ENCODE results near the gene BCL2L15.

Gene BCL2L15

DNA sequence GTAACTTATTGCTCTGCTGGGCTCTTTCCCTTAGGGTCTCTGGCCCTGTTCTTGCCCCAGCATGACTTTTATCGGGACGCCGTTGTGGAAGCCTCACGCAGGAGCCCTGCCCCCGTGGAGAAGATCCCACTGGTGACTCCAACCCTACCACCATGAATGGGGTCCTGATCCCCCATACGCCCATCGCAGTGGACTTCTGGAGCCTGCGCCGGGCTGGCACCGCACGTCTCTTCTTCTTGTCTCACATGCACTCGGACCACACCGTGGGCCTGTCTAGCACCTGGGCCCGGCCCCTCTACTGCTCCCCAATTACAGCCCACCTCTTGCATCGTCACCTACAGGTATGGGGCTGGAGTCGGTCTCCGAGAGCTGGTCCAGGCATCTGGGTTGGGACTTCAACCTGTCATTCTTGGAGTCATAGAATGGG, 18.1 kb upstream of the BCL2L15 start:
- DNase-seq (ENCODE audit: low spot score) = peak; percentile 12

DNA sequence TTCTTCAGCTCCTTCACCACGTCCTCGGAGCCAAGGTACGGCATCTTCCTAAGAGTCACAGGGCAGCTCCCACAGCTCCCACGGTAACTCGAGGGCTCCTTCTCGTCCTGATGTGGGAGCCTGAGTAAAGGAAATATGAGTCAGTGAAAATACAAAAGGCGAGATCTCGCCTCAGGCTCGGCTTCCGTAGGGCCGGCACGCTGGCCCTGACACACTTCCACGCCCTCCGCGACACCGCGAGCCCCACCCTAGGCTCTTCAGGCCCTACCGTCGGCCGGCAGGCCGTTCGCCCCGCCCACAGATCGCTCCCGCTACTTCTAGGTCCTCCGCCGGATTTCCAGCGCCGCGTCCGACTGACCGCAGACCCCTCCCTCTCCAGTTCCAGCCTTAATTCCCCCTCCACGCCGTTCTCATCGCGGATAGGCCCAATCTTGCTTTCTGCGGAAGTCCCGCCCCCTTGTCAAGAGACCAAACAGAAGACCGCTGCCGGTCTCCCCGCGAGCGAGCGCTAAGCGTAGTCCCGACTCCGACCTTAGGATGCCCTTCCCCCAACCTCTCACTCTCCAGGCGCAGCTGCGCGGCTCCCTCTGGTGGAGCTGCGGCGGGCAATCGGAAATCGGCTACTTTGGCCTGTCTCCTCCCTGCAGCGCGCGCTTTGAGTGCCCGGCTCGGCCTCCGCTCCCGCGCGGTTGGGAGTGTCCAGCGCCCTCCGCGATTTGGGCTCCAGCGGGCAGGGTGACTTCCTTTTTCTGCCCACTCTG, 17.5 kb upstream of the BCL2L15 start, which contains the start of the genes AP4B1 and DCLRE1B:
TSS of gene AP4B1 (minus strand) at position 126 of the 761 bp plus-strand sequence. CDS start at position 44, 82 bp downstream.
TSS of gene DCLRE1B (plus strand) at position 653 of the 761 bp plus-strand sequence. CDS start 261 bp downstream, outside the sequence.
- DNase-seq (ENCODE audit: low spot score) = peak; percentile 98

DNA sequence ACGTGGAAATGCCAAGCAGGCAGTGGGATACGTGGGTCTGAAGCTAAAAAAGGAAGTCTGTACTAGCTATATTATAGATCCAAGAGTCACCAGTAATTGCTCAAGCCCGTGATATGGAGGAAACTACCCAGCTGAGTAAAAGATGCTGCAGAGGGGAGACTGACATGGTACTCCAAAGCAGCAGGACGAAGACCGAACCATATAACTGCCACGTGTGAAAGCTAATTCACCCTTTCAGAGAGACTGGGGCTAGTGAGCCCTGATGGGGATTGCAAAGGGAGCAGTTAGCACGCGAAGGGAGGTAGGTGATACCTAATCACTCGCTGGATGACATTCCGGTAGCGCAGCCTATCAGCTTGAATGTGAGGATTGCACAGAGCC, 16.9 kb upstream of the BCL2L15 start:
- DNase-seq (ENCODE audit: low spot score) = no peak

DNA sequence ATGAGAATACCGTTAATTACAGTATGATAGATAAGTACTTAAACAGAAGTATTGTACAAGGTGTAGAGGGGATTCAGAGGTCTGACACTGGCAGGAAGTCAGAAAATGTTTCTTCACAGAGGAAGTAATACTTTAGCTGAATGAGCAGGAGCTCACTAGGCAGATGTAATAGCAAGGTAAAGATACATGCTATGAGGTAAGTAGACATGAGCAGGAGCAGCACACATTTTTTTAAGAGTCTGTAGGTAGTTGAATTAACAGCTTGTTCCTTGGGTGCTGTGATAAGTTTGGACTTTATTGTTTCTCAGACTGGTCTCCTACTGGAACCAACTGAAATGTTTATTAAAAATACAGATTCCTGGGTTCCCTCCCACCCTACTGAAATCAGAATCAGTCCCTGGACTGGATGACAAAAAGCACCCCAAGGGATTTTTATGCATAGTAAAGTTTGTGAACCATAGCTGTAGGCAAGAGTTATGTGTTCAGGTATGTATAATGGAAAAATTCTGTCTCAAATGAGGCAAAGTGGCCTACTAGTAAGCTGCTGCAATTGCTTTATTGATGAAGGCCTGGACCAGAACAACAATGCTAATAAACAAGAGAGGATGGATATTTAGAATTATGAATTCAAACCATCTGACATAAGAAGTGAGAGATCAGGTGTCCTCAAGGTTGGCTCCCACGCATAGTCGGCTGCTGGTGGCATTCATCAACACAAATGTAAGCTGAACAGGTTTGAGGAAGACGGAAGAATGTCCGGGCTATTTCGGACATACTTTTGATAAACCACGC, 16.3 kb upstream of the BCL2L15 start:
- no peak for DNase-seq (ENCODE audit: low spot score)

DNA sequence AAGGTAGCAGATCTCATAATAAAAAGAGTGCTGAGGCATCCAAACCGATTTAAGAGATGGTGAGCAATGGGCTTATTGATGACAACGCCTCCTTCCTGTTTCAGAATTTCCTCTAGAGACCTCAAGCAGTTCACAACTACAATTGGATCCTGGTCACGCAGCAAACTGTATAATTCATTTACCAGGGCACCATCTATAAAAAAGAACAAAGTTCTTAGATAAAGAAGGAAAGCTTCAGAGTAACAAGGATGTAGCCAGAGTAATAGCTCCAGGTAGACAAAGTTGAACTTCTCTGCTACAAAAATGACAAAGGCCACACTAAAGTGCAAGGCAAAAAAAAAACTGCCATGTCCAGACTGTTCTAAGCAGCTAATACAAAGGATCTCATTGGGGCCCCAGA, 13.8 kb upstream of the BCL2L15 start:
- DNase-seq (ENCODE audit: low spot score) = no peak

DNA sequence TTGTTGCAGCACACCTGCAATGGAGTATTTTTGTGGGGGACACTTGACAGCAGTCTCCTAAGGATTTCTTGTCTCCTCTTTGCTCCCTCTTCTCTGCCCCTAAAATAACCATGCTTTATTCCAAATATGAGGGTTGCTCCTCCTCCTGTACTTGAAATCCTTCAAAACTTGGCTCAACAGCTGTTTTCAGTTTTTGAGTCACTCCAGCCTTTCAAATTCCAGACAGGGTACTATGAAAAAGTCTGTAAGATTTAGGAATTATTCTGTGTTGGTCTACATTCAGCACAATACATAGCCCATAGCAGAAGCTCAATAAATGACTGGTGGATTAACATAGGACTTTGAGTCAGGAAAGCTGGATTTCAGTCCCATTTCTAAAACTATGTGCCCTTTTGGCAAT, 11.7 kb upstream of the BCL2L15 start:
- peak; percentile 40 for DNase-seq (ENCODE audit: low spot score)

DNA sequence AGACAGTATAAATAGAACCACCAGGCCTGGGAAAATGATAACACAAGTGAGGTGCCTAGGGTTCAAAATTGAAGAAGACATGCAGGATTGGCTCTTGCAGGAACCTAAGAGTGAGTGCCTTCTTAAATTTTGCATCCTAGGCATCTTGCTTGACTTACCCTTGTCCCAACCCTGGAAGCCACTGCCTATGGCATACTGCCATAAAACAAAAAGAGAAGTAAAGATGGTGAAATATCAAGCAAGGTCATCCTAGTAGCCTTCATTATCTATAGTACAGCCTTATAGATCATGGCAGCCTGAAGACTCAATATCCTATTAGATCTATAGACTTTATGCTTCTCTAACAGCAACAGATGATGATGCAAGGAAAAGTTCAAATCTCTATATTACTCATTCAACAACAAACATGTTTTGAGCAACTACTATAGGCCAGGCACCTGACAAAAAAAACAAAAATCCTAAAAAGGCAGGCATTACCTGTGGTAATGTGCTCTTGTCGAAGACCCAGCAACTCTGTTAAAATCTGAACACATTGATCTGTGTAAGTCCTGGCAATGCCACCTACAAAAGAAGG, 10.9 kb upstream of the BCL2L15 start:
- DNase-seq (ENCODE audit: low spot score) = no peak

DNA sequence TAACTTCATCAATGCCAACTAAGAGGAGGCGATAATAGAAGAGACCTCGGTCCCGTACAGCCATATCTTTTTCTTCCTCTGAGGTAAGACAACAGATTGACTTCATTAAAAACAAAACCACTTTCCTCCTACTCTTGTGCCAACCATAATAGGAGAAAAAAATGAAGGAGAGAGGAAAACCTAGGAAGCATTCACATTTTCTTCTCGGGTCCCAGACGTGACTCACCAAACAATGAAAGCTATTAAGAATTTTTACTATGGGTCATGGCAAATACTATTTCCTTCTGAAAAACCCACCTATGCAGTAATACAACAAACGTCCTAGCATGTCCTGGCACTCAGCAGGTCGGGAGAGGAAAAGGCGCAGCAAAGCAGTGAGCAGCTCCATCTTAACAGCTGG, 8.6 kb upstream of the BCL2L15 start:
- no peak for DNase-seq (ENCODE audit: low spot score)

DNA sequence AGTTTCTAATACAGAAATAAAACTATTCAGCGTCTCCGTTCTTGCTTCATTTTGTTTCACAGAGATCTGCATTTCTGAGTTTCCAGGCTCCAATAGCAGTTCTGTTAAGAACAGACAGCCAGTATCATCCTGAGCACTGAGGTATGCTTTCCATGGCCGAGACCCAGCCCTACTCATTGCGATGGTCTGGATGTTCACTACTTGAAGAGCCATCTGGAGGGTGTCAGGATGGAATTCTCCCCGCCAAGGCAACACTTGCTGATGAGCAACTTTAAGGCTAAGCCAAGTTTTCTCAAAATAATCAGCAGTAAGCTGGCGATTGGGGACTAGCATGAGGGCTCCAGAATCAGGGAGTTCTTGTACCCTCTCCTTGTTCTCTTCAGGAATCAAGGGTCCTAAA, 7.7 kb upstream of the BCL2L15 start:
- no peak for DNase-seq (ENCODE audit: low spot score)

DNA sequence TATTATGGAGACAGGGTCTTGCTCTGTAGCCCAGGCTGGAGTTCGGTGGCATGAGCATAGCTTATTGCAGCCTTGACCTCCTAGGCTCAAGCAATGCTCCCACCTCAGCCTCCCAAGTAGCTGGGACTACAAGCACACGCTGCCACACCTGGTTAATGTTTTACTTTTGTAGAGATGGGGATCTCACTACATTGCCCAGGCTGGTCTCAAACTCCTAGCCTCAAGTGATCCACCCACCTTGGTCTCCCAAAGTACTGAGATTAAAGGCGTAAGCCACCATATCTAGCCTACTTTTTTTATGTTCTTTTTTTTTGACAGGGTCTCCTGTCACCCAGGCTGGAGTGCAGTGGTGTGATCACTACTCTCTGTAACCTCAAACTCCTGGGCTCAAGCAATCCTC, 5.9 kb upstream of the BCL2L15 start:
- DNase-seq (ENCODE audit: low spot score) = no peak

DNA sequence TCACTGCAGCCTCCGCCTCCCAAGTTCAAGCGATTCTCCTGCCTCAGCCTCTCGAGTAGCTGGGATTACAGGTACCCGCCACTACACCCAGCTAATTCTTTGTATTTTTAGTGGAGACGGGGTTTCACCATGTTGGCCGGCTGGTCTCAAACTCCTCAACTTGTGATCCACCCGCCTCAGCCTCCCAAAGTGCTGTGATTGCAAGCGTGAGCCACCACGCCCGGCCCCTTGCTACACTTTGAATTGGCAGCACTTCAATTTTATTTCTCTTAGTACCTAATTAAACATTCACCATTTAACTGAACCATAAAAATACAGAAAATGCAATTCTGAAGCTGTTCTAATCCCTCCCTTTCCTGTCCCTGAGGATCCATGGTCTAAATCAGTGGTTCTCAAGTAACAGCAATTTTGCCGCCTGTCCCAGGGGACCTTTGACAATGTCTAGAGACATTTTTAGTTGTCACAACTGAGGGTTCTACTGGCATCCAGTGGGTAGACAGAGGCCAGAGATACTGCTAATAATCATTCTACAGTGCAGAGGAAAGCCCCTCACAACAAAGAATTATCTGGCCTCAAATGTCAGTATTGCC, 4.3 kb upstream of the BCL2L15 start:
- DNase-seq (ENCODE audit: low spot score) = no peak

DNA sequence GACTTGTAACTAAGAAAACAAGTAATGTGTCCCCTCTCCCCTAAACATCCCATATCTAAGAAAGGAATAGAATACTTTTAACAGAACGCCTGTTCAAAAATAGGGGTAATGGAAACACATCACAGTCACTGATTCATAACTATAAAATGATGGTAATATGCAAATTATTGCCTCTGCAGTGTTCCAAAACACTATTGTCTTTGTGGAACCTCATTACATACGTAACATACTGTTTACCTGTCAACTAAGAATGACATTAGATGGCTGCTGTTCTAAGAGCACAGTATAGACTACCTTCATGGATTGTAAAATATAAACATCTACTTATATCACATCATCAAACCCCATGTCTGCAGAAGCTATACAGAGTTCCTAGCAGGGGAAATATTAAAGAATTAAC, 3.4 kb upstream of the BCL2L15 start:
- no peak for DNase-seq (ENCODE audit: low spot score)

DNA sequence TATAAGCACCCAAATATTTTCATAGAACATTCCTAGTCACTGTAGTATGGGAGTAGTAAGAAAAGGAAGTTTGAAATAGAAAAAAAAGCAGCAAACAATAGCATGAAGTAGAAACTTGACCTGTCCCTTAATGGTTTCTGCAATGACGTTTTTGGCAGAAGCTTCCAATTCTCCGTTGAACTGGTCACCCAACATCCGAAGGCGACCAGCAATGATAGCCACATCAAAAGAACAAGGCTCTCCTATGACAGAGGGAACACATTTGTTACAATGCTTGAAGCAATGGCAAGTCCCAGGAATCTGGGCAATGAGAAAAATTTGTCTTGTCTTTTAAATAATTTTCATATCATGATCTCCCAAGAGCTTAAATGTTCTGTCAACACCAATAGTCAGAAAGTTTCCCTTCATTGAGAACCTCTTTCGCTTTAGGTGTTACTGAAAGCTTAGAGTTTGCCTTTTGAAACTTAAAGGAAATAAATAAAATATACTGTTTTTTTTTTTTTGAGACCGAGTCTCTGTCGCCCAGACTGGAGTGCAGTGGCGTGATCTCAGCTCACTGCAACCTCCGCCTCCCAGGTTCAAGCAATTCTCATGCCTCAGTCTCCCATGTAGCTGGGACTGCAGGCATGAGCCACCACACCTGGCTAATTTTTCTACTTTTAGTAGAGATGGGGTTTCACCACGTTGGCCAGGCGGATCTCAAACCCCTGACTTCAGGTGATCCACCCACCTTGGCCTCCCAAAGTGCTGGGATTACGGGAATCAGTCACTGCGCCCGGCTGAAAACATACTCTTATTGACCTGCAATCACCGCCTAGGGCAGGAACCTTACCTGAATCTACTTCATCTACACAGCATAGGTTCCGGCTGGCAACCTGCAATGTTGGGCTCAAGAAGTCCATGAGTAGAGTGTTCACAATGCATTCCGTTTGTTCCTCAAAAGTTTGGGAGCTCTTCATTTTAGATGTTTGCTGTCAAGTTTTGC, 672 bp downstream of the BCL2L15 start:
- no peak for DNase-seq (ENCODE audit: low spot score)

DNA sequence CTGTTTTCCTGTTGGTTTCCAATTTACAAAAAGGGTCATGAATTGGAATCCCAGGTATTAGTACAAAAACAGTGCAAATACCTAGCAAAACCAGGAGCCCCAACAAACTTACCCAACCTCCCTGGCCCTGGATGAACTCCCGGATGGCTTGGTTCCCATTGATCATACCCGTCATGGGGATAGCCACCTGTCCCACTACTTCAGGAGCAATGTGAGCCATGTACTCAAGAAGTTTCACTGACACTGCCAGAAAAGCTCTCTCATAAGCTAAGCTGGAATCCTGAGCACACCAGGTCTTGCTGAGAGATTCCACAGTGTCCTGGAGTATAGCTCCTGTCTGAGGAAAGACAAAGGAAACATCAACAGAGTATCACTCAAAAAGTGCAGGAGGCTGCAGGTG, 5.7 kb downstream of the BCL2L15 start:
- no peak for DNase-seq (ENCODE audit: low spot score)

DNA sequence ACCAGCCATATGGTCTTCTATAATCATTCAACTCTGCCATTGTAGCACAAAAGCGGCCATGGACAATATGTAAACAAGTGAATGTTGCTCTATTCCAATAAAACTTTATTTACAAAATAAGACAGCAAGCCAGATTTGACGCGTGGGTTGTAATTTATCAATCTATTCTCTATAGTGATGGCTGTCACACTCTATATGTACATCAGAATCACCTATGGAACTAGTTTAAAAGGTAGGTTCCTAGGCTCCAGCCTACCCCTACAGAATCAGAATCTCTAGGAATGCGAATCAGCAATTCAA, 7.7 kb downstream of the BCL2L15 start:
- no peak for DNase-seq (ENCODE audit: low spot score)

DNA sequence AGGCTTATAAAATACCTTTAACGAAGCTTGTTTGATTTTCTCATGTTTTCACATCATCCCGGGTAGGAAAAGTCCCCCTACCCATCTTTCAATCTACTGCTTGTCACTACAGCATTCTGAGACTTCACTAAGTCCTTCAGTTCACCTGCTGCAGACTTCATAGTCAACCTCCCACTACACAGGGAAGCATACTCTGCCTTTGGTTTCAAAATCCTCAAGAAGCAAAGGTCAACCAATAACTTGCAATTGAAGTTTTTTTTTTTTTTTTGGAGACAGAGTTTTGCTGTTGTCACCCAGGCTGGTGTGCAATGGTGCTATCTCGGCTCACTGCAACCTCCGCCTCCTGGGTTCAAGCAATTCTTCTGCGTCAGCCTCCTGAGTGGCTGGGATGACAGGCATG, 11.2 kb downstream of the BCL2L15 start:
- no peak for DNase-seq (ENCODE audit: low spot score)

DNA sequence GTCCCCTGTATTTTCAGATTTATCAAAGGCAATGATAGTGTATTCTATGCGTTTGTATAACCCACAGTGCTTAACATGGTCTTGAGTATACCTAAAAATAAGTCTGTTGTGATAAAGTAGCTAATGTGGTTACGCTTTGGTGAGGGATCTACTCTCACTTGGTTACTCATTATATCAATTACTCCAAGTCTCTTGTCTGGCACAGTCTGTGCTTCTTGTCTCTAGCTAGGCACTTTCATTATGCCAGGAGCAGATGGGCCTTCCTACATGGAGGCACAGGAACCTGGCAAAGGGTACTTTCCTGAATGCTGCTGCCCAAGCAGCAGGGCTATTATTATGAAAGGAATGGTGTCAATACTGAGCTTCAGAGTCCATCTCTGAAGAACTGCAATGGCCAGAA, 11.7 kb downstream of the BCL2L15 start:
- DNase-seq (ENCODE audit: low spot score) = no peak

DNA sequence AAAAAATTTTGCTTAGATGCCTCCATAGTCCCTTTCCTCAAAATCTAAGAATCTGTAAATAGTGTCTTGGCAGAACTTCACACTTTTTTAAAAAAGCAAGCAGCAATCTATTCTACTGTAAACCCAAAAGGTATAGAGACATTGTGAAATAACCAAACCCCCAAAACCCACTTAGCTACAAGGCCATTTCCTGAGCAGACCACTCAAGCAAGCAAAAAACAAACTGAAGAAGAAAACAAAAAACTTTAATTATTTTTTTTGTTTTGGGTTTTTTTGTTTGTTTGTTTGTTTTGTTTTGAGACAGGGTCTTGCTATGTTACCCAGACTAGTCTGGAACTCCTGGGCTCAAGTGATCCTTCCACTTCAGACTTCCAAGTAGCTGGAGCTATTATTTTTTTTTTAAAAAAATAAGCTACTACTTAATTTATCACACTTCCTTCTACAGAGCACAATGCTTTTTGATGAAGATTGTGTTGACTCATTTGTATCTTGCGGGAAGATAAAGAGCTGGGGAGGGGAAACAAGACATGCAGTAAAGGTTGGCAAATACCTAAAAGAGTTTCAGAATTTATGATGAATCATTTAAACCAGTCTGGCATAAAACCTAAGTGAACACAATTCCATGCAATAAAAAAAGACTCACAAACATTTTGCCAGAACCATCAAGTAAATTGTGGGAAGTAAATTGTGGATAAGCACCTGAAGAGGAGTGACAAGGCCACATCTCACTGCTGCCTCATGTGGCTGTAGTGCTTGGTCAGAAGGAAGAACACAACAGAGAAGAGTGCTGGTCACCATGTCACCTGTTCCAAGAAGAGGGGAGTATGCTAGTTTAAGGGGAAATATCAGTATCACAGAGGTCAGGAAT, 13.1 kb downstream of the BCL2L15 start:
- no peak for DNase-seq (ENCODE audit: low spot score)

DNA sequence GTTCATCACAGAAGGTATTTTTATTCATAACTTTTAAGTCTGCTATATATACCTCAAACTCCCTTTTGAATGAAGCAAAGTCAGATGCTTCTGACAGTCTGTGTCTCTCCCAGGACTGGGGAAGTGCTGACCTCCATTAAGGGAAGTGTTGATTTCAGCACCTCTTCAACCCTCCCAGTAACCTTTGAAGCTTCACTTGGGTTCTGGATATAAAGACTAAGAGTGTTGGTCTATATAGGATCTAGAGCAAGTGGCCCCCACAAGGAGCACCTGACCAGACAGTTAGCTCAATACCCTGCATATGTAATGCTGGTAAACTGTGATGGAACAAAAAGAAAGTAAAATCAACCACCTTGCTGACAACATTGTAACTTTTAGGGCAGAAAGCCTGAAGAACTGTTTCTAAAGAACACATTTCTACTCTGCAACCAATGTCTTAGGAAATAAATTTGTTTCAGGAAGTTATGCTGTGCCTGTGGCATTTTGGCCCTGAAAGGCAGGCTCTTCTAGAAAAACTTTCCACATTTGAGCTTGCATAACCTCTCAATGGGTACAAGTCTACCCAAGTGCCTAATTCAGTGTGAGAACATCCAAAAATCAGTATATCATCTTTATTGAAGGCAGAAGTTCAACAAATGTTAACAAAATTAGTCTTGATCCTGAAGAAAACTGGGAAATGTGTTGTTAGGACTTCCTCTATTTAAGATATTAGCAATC, 15.0 kb downstream of the BCL2L15 start:
- DNase-seq (ENCODE audit: low spot score) = no peak

DNA sequence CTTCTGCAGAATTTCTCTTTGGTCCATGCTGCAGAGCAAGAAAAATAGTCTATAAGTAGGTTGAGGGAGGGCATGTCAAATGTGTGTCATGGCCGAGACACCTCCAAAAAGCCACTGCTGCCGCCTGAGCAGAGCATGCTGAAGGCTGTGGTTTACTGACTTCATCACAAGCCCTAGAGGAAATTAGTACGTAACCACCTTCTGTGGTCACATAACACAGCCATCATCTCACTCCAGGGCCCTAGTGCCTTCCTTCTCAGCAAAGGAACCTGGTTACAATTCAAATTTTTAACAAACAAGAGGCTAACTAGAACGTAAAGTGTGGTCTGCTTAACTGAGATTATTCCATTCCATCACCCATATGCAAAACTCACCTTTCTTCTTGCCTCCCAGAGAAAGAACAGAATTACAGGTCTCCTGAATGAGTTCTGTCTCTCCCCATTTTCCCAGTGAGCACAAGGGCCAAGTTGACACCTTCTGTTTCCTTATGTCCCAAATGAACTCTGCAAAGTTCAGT, 15.7 kb downstream of the BCL2L15 start, which contains the start of gene PTPN22:
TSS of gene PTPN22 (minus strand) at position 116 of the 517 bp plus-strand sequence.
- DNase-seq (ENCODE audit: low spot score) = peak; percentile 78

All from AG20443 (cell line).